Measurements from ENCODE around the gene CFAP90. TPM values are rescaled to one million over a fixed set of nuclear protein-coding genes. Genes with fewer than 3 reads are reported as not detected.

CFAP90 gene
- total RNA-seq, 4 donors from 2014 or later: 0.88 TPM; not detected in 3

DNA sequence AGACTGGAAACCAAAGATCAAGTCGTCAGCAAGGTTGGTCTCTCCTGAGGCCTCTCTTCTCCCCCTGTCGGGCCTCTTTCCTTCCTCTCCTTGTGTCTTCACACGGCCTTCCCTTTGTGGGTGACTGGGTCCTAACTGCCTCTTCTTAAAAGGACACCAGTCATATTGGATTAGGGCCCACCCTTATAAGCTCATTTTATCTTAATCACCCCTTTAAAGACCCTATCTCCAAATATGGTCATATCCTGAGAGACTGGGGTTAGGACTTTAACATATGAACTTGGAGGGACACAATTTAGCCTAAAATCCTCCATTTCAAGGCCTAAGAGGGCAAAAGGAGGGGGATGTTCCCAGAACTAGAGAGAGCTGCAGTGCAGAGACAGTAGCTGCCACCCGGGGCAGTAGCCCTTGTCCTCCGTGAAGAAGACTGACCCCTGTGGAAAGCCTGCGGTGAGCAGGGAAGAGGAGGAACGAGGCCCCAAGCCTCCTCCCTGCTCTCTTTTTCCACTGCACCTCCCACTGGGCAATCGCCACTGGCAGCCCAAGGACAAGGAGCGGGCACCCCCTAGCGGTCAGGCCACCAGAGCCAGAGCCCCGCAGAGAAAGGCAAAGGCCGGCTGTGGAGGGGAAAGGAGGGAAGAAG, 34.9 kb downstream of the CFAP90 start:
- peak; percentile 78 for ATAC-seq (ENCODE audit: low FRiP score)
- TF ChIP-seq CTCF (IDR thresholded peaks at IDR 0.05): no peak
- peak; percentile 65 for DNase-seq (ENCODE audit: low spot score)

DNA sequence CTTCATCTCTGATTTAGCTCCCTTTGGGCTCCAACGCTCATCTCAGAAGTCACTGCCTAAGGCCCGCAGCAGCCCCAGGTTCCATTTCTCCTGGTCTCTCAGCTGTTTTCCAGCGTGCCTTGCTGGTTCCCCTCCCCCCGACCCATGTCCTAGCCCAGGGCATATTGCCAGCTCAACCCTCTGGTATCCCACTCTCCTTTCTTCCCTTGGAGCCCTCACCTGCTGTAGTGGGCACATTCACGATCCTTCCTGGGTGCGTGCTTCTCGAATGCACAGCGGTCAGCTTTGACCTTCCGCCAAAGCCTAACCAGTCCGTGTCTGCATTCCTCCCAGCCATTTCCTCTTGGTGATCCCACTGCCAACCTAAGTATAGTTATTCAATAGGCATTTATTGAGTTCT, 36.1 kb downstream of the CFAP90 start:
- no peak for DNase-seq (ENCODE audit: low spot score)
- no peak for ATAC-seq (ENCODE audit: low FRiP score)
- TF ChIP-seq CTCF (IDR thresholded peaks at IDR 0.05): no peak

- TF ChIP-seq CTCF (IDR thresholded peaks at IDR 0.05): no peak
- no peak for ATAC-seq (ENCODE audit: low FRiP score)
- no peak for DNase-seq (ENCODE audit: low spot score)
These were observed 37.4 kb downstream of the CFAP90 start for GRCh38 chr5:7813576-7813975.

GRCh38 chr5:7813007-7813406, 37.9 kb downstream of the CFAP90 start:
- TF ChIP-seq CTCF (IDR thresholded peaks at IDR 0.05): no peak
- ATAC-seq (ENCODE audit: low FRiP score): no peak
- DNase-seq (ENCODE audit: low spot score): no peak

DNA sequence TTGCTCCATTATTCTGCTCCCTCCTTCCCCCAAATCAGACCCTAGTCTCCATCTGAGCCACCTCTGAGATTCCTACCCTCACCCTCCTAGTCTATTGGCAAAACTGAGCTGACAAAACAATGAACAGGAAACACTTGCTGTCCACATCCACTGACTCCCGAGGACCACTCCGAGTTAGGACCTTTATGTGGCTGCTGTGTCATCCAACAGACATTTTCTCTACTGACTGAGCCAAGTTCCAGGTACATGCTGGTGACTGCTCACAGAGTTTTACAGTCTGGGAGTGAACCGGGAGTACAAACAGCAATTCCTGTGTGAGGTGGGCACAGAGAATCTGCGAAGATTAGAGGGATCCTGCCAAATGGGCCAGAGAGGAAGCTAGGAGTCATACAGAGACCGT, 39.2 kb downstream of the CFAP90 start:
- TF ChIP-seq CTCF (IDR thresholded peaks at IDR 0.05): no peak
- ATAC-seq (ENCODE audit: low FRiP score) (no peak), DNase-seq (ENCODE audit: low spot score) (no peak)

DNA sequence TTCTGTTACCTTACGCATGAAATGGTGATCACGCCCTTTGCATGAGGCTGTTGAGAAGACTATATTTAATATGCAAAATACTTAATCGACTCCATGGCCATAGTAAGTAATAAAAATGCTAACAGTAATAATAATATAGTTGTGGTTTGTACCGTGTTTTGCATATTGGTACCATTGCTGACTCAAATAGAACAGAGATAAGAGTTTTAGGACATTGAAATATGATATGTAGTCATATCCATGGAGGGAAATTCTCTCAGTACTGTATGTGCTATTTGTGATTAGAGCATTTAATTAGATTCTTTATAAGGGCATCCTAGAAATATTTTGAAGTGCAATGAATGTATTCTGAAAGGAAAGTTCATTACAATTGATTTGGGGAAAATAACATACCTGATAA, 41.9 kb downstream of the CFAP90 start:
- TF ChIP-seq CTCF (IDR thresholded peaks at IDR 0.05): no peak
- DNase-seq (ENCODE audit: low spot score) (no peak), ATAC-seq (ENCODE audit: low FRiP score) (no peak)

DNA sequence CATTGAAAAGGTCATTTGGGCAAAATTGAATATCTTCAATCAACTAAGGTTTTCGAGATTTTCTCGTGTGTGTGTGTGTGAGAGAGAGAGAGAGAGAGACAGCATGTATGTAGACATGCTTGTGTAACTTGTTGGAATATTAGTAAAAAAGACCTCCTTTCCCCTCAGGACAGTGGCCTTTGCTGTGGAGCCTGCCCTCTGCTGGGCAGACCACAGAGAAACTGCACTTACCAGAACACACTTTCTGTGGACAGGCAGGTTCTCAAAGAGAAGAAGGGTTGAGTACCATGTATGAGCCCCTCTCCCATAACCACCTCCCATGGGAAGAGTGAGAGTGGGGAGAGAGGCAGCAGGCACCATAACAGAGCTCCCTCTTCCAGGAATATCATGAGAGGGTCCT, 45.6 kb downstream of the CFAP90 start:
- ATAC-seq (ENCODE audit: low FRiP score) (no peak), DNase-seq (ENCODE audit: low spot score) (no peak)
- TF ChIP-seq CTCF (IDR thresholded peaks at IDR 0.05): no peak
